ENCODE measurements around the gene PRADC1.

The PRADC1 gene

DNA sequence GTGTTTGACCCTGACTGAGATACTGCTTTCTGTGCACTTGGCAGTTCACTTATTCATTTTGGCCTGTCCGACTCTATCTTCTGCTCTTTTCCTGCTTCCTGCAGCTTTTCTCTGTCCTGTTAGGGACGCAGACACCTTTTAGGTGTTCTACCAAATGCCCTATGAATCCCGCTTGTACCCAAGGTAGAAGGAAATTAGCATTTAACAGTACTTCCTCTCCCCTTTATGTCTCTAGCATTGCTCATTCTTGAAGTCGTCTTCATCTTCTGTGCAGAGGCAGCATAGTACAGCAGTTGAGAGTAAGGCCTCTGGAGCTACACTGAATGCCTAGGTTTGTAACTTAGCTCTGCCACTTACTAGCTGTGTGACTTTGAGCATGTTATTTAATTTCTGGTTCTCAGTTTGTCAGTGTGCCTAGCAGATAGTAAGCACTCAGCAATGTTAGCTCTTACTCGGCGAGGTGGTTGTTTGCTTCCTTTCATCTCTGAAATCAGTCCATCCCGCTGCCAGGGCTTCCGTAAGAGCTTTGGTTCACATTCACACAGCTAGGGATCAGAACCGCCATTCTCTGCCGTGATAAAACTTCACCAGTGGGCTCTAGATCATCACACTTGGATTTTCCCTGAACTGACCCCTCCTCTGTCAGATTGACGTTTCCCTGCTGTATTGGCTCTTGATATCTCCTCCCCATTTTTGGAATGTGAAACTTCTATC, 2.4 kb upstream of the PRADC1 start:
- DNase-seq (ENCODE audit: low spot score): no peak

- DNase-seq (ENCODE audit: low spot score): peak; percentile 96
Measured at GRCh38 chr2:73233932-73234832, 1.1 kb upstream of the PRADC1 start, which contains the start of gene CCT7. TSS of gene CCT7 (plus strand) at chr2:73234308. CDS start at chr2:73234379, 71 bp downstream.

DNA sequence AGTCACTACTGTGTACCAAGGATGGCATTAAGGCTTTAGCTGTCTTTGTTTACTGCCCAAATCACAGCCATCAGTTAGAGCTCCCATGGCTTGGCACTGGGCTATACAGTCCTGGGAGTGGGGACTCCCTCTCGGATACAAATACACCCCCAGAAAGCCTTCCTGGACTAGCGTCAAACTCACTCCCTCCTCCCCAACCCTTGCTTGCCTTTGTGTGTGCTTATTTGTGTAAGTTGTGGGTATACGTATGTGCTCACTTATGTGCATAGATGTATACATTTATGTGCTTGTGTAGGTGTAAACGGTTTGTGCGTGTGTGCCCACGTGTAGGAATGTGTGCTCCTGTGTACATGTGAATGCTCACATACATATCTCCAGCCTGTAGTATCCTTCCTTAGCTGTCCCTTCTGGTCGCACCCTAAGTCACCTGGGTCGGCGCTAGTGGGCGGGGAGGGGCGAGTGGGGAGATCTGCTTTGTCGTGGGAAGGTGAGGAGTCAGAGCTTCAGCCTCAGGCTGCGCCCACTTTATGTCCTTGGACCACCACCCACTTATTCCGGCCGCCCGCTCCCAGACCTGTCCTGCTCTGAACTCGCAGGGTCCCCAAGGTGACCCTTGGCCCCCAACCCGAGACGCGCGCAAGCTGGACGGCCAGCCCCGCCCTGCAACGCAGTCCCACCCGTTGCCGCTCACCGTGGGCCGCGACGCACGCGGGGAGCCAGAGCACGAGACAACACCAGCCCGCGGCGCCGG, 461 bp downstream of the PRADC1 start:
- DNase-seq (ENCODE audit: low spot score): peak; percentile 38

DNA sequence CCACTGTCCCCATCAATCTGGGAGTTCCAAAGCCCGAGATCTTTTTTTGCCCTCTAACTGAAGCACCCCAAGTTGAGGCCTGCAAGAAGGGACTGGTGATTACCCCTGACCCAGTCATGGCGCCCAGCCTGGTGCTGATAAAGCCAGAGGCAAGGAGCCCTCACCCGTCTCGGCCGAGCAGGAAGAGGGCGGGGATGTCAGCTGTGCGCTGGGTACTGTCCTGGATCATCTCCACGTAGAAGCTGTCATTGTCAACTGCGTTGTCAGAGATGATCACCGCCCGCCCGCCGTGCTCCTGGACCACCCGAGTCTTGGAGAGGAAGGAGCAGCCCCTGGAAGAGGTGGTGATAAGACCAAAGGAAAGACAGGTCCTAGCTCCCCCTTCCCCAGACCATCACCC, 4.4 kb downstream of the PRADC1 start:
- no peak for DNase-seq (ENCODE audit: low spot score)

- no peak for DNase-seq (ENCODE audit: low spot score)
Measured at GRCh38 chr2:73227086-73227485, 6.0 kb downstream of the PRADC1 start.

- no peak for DNase-seq (ENCODE audit: low spot score)
Measured at GRCh38 chr2:73225513-73226360, 7.3 kb downstream of the PRADC1 start.

GRCh38 chr2:73223821-73224220, 9.2 kb downstream of the PRADC1 start:
- DNase-seq (ENCODE audit: low spot score): no peak

GRCh38 chr2:73218298-73218697, 14.7 kb downstream of the PRADC1 start:
- DNase-seq (ENCODE audit: low spot score): no peak

- DNase-seq (ENCODE audit: low spot score): no peak
Measured at GRCh38 chr2:73217826-73218225, 15.2 kb downstream of the PRADC1 start.

DNA sequence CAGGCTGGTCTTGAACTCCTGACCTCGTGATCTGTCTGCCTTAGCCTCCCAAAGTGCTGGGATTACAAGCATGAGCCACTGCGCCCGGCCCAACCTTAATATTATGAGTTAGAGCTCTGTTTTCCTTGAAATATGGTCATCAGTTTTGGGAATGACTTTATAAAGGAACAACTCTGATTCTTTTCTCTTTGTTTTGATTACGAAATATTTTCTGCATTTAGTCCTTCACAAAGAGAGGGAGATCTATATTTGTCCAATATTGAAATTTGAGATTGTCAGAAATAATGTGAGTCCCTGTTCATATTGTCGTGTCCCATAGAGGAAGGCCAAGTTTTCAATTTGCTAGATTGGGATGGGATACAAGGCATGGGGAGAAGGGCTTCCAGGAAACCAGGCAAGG, 15.9 kb downstream of the PRADC1 start:
- DNase-seq (ENCODE audit: low spot score): no peak

- DNase-seq (ENCODE audit: low spot score): no peak
Measured at GRCh38 chr2:73215254-73215653, 17.8 kb downstream of the PRADC1 start.

DNA sequence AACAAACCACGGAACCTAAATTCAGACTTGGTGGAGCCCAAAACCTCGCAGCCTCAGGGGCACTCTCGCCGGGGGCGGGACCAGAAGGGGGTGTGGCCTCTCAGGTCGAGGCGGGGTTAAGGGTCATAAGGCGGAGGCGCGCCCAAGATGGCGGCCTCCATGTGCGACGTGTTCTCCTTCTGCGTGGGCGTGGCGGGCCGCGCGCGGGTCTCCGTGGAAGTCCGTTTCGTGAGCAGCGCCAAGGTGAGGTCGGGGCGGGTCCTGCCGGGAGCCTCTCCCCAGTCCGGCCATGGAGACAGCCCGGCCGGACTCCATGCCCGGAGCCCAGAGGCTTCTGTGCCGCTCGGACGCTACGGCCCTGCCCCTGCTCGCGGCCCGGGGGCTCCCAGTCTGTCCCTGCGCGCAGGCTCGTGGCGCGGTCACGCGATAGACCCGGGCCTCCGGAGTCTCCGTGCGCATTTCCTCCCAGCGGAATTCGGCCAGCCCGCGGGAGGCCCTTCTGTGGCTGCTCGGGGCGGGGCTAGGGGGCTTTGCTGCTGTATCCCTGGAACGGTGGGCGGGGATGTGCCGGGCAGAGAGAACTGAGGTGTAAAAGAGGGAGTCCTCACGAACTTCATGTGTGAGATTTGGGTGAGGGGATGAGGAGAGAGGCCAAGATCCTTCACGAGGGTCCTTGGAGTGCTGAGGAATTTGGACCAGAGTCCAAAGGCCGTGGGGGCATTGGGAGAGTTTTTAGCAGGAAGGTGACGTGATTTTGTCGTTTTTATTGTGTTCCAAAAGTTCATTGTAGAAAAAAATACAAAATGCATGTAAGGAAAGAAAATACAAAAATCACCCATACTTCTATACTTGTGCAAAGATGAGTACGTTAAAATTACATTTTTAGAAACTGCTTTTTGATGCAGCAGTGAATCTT, 18.7 kb downstream of the PRADC1 start, which contains the start of gene SMYD5:
TSS of gene SMYD5 (plus strand) at position 126 of the 916 bp plus-strand sequence. CDS start at position 148, 22 bp downstream.
- peak; percentile 86 for DNase-seq (ENCODE audit: low spot score)

- DNase-seq (ENCODE audit: low spot score): peak; percentile 76
Measured at GRCh38 chr2:73212448-73213176, 20.4 kb downstream of the PRADC1 start.

GRCh38 chr2:73212098-73212447, 21.0 kb downstream of the PRADC1 start:
- no peak for DNase-seq (ENCODE audit: low spot score)

DNA sequence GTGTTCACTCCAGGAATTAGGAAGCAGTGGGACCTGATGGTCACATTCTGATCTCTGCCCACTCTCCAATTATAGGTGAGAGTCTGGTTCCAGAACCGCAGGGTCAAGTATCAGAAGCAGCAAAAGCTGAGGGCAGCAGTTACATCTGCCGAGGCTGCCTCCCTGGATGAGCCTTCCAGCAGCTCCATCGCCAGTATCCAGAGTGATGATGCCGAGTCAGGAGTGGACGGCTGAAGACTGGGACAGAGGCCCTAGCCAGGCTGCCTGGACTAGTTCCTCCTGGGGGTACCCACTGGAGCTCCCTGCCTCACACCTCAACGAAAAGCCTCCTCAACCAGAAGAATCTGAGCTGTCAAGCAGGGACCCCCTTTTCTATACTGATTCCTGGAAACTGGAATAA, 22.3 kb downstream of the PRADC1 start:
- DNase-seq (ENCODE audit: low spot score): no peak

DNA sequence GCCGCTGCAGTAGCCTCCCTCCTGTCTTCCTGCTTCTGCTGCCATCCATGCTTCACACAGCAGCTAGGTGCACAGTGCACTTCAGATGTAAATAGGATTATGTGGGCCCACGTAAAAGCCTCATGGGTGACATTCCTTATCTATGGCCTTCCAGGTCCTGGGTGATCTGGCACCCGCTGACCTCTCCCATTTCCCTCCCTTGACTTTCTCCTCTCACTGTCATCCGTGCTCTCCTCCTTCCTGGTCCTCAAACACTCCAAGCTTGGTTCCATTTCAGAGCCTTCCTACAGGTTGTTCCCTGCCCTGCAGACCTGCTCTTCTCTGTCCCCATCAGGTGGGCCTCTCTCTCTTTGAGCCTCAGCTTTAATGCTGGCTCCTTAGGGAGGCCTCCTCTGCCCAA, 23.0 kb downstream of the PRADC1 start:
- DNase-seq (ENCODE audit: low spot score): no peak

DNA sequence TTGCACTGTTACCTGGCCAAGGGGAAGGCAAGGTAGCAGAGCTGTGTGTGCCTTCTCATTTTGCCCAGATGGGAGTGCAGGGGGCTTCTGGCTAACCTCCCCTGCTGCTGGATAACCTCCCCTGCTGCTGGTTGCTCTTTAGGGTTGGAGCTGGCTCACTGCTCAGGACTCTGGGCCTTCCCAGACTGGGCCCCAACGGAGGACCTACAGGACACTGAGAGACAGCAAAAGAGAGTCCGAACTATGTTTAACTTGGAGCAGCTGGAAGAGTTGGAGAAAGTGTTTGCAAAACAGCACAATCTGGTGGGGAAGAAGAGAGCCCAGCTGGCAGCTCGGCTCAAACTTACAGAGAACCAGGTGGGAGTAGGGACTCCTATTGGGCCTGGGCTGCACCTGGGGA, 24.8 kb downstream of the PRADC1 start:
- no peak for DNase-seq (ENCODE audit: low spot score)

DNA sequence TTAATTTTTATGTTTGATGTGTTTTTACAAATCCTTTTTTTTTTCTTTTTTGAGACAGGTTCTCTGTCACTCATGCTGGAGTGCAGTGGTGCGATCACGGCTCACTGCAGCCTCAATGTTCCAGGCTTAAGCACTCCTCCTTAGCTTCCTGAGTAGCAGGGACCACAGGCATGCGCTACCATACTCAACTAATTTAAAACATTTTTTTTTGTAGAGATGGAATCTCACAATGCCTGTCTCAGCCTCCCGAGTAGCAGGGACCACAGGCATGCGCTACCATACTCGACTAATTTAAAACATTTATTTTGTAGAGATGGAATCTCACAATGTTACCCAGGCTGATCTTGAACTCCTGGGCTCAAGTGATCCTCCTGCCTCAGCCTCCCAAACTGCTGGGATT, 27.4 kb downstream of the PRADC1 start:
- no peak for DNase-seq (ENCODE audit: low spot score)

DNA sequence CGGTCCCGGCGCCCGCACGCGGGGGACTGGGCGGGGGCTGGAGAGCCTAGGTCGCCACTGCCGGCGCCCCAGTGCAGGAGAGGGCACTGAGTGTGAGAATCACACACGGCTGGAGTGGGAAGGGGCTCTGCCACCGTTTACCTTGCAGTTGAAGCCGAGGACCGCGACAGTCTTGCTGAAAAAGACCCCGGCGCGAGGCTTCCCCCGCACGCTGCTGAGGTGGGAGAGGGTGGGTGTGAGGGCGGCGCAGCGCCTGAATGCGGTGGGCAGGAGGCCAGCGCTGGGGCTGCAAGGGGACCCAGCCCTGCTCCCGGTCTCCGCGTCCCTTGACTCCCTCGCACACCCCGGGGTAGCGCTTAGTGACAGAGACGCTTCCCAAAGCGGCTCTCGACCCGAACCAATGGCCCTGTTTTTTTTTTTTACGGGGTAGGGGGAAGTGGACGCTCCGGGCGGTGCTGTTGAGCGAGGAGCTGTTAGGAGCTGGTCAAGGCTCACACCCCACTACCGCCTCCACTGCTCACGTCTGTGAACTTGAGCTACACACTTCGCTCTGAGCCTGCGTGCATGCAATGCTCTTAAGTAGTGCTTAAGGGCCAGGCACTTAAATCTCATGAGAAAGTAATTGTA, 29.9 kb downstream of the PRADC1 start:
- no peak for DNase-seq (ENCODE audit: low spot score)
